TTC549 (cell line): ENCODE measurements around the gene NHLRC4.

ENCODE experiments used
- FAIRE-seq: peaks from 2 replicates; lab custom pipeline; 2012; peaks lifted over from hg19 to GRCh38; lab: Jason Lieb, UNC

Gene NHLRC4

GRCh38 chr16:566475-567372 is at the start of gene NHLRC4:
TSS of gene NHLRC4 (plus strand) at chr16:567005. CDS start at chr16:568048, 1,043 bp downstream.
- FAIRE-seq = no peak

GRCh38 chr16:518858-519257 is 47.9 kb upstream of the NHLRC4 start:
- FAIRE-seq = no peak

- no peak for FAIRE-seq
These were observed 47.4 kb upstream of the NHLRC4 start for GRCh38 chr16:519425-519824.

- FAIRE-seq = no peak
These were observed 46.7 kb upstream of the NHLRC4 start for GRCh38 chr16:519841-520687.

GRCh38 chr16:520847-521246 is 46.0 kb upstream of the NHLRC4 start:
- FAIRE-seq = no peak

GRCh38 chr16:521381-522210 is 45.2 kb upstream of the NHLRC4 start:
- FAIRE-seq = no peak

- no peak for FAIRE-seq
These were observed 44.3 kb upstream of the NHLRC4 start for GRCh38 chr16:522320-523096.

- no peak for FAIRE-seq
These were observed 43.6 kb upstream of the NHLRC4 start for GRCh38 chr16:523097-523741.

- FAIRE-seq = no peak
These were observed 42.3 kb upstream of the NHLRC4 start for GRCh38 chr16:524274-525040.

GRCh38 chr16:525123-525519 is 41.7 kb upstream of the NHLRC4 start:
- FAIRE-seq = no peak

GRCh38 chr16:525520-526180 is 41.2 kb upstream of the NHLRC4 start:
- no peak for FAIRE-seq

GRCh38 chr16:526181-527014 is 40.4 kb upstream of the NHLRC4 start:
- no peak for FAIRE-seq

GRCh38 chr16:527015-527903 is 39.5 kb upstream of the NHLRC4 start, which contains the start of gene CAPN15:
TSS of gene CAPN15 (plus strand) at chr16:527712. CDS start at chr16:546839, 19,127 bp downstream.
- FAIRE-seq = no peak

- no peak for FAIRE-seq
These were observed 38.4 kb upstream of the NHLRC4 start for GRCh38 chr16:528111-529011.

GRCh38 chr16:529012-529575 is 37.7 kb upstream of the NHLRC4 start:
- no peak for FAIRE-seq
